IPS DF 6.9 (cell line): Measurements from ENCODE around the gene POLR3A.

Source experiments
- DNase-seq: peaks from one replicate; pipeline ENCODE4 v3.0.0-alpha.2; 2013; ENCODE audit warnings: low read depth, low spot score
- H3K27ac ChIP-seq: one replicate; pipeline ENCODE4 v1.5.1; 2013; ENCODE audit warnings: low read length, control low read depth
- H3K27me3 ChIP-seq: 2 replicates; pipeline ENCODE4 v1.6.1; 2013; ENCODE audit warnings: mild to moderate bottlenecking, low read length; ENCODE audit not compliant: control insufficient read depth, insufficient read depth
- H3K36me3 ChIP-seq: 2 replicates; pipeline ENCODE4 v1.6.1; 2013; ENCODE audit warnings: low read length; ENCODE audit not compliant: control insufficient read depth, insufficient read depth
- H3K4me1 ChIP-seq: 2 replicates; pipeline ENCODE4 v1.6.1; 2013; ENCODE audit warnings: low read length; ENCODE audit not compliant: control insufficient read depth, insufficient read depth
- H3K4me3 ChIP-seq: 2 replicates; pipeline ENCODE4 v1.5.1; 2013; ENCODE audit warnings: mild to moderate bottlenecking, low read length
- H3K9me3 ChIP-seq: 2 replicates; pipeline ENCODE4 v1.6.1; 2013; ENCODE audit warnings: low read length, inconsistent platforms; ENCODE audit not compliant: control insufficient read depth, insufficient read depth
- WGBS: extraction: QIAGEN DNeasy Blood & Tissue Kit; methylation state at CpG from one replicate; pipeline ENCODE4 v1.1.7; 2013; ENCODE audit warnings: mixed read lengths, missing lambda C conversion rate; ENCODE audit not compliant: insufficient read length, insufficient coverage; 5-methylcytosine and 5-hydroxymethylcytosine counted together

The POLR3A gene

DNA sequence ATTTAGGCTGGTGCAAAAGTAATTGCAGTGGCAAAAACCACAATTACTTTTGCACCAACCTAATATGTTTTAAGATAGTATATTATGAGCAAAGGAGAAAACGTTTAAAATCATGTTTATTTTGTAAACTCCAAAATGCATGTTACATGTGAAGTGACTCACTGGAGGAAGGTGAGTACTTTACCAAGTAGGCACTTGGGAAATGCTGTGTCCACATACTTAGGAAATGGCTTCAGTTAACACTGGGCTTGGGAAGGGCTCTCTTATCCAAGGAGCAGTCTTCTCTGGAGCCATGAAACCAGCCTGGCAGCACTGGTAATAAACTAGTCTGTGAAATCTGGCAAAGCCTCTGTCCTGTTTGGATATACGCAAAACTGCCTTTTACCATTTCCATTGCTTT, 8.8 kb upstream of the POLR3A start:
- no peaks in the 10 kb centered on the region for H3K9me3 ChIP-seq
- DNase-seq, result no peak
- H3K36me3 ChIP-seq, result peaks cover 47% of the 10 kb centered on the region; the same call in 1 of the 2 replicates
- no CpG with 5 or more reads among the region's 2 CpGs for whole genome bisulfite sequencing
- H3K27ac ChIP-seq, result no peak overlapping the region
- no peaks in the 10 kb centered on the region for H3K27me3 ChIP-seq
- H3K4me1 ChIP-seq, result peaks cover 3% of the 10 kb centered on the region; the same call in 1 of the 2 replicates
- no peak overlapping the region for H3K4me3 ChIP-seq

DNA sequence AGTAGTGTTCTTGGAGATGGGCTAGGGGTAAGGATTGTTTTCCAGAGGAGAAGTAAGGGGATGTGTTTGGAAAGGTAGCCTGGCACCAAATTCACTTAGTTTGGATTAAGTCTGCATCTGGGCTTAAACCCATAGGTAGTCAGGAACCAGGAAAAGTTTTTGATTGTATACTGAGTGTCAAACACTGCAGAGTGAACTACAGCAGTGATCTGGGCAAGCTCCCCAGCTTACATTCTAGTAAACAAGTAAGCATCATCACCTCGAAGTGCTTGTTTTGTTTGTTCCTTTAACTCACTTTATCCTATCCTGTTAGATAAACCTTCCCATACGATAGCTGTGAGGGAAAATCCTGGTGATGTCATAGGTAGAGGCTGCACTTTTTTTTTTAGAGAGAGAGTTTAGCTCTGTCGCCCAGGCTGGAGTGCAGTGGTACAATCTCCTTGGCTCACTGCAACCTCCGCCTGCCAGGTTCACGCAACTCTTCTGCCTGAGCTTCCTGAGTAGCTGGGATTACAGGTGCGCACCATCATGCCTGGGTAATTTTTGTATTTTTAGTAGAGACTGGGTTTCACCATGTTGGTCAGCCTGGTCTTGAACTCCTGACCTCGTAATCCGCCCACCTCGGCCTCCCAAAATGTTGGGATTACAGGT, 6.7 kb upstream of the POLR3A start:
- H3K4me3 ChIP-seq, result no peak overlapping the region
- no CpG with 5 or more reads among the region's 9 CpGs for WGBS
- H3K4me1 ChIP-seq, result peaks cover 3% of the 10 kb centered on the region; the same call in 1 of the 2 replicates
- H3K27ac ChIP-seq, result no peak overlapping the region
- H3K27me3 ChIP-seq, result no peaks in the 10 kb centered on the region
- H3K9me3 ChIP-seq, result no peaks in the 10 kb centered on the region
- H3K36me3 ChIP-seq, result peaks cover 37% of the 10 kb centered on the region; the same call in 1 of the 2 replicates
- no peak for DNase-seq

DNA sequence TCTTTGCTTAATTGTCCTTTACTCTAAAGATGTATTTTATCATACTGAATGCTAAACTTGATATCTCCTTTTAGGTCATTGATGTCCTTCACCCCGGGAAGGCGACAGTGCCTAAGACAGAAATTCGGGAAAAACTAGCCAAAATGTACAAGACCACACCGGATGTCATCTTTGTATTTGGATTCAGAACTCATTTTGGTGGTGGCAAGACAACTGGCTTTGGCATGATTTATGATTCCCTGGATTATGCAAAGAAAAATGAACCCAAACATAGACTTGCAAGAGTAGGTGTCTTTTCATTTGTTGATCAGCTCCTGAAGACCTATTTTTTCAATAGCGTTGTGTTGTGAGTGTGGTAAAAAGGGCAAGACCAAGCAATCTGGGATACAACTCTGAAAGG, 6.1 kb upstream of the POLR3A start:
- no peak for DNase-seq
- WGBS, result no CpG with 5 or more reads among the region's 5 CpGs
- Histone ChIP-seq H3K9me3 (no peaks in the 10 kb centered on the region), H3K4me3 (peak overlapping the region; percentile 13; the same call in 1 of the 2 replicates), H3K27me3 (no peaks in the 10 kb centered on the region), H3K4me1 (peaks cover 3% of the 10 kb centered on the region; the same call in 1 of the 2 replicates), H3K27ac (no peak overlapping the region), H3K36me3 (peaks cover 31% of the 10 kb centered on the region; the same call in 1 of the 2 replicates)

DNA sequence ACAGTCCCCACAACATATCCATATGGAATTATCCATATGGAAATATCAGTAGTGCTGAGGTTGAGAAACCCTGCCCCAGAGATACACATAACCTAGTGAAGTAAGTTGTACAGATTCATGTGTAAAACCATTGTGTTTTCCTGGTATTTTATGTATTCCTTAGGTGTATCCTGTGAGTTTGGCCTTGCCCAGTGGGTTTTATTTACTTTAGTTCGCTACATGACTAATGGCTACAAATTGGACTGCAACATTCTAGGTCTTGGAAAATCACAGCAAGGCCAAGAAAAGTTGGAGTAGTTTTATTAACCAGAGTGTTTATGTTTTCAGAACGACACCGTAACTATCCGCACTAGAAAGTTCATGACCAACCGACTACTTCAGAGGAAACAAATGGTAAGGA, 5.7 kb upstream of the POLR3A start:
- no peak for DNase-seq
- no CpG with 5 or more reads among the region's 5 CpGs for WGBS
- Histone ChIP-seq H3K4me3 (peak overlapping the region; percentile 66; the same call in 1 of the 2 replicates), H3K27me3 (no peaks in the 10 kb centered on the region), H3K9me3 (no peaks in the 10 kb centered on the region), H3K4me1 (peaks cover 3% of the 10 kb centered on the region; the same call in 1 of the 2 replicates), H3K36me3 (peaks cover 30% of the 10 kb centered on the region; the same call in 1 of the 2 replicates), H3K27ac (no peak overlapping the region)

DNA sequence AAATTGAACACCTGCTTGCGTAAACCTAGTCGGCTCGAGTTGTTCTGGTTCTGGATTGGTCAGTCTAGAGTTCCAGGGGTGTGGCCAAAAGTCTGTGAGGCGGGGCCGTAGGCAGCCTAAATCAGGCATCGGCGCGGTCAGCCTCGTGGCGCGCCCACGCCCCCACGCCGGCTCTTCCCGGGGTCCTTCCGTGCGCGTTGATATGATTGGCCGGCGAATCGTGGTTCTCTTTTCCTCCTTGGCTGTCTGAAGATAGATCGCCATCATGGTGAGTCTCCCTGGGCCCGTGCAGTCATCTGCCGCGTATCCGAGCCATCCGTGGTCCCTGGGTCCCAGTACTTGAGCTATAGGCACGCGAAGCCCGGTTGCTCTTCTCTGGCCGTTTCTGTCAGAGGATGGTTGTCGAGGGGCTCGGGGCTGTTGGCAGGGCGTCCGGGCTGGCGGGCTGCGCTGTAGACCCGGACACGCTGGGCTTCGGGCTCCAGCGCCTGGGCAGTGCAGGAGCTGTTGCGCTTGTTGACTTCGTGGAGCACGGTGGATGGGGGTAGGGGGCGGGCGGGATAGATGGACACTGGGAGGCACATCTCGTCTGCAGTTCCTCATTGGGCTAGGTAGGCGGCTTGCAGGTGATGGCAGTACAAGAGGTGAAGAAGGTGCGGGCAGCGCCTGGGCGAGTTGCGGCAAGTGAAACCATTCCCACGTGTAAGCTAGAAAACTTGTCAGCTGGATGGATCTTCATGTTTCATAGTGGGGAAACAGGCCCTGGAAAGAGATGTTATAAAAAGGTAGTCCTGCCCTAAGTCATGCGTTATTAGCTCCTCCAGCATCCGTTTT, 4.5 kb upstream of the POLR3A start, which contains the start of gene RPS24:
RPS24 (plus strand) TSS at position 227 of the 834 bp plus-strand sequence; CDS start at position 266, 39 bp downstream.
- no CpG with 5 or more reads among the region's 55 CpGs for WGBS
- Histone ChIP-seq H3K9me3 (no peaks in the 10 kb centered on the region), H3K36me3 (peaks cover 27% of the 10 kb centered on the region; the same call in 1 of the 2 replicates), H3K27ac (no peak within 1 kb of the TSS), H3K27me3 (no peaks in the 10 kb centered on the region), H3K4me3 (peak within 1 kb of the TSS; percentile 66), H3K4me1 (peaks cover 3% of the 10 kb centered on the region; the same call in 1 of the 2 replicates)
- DNase-seq, result peak; percentile 95

DNA sequence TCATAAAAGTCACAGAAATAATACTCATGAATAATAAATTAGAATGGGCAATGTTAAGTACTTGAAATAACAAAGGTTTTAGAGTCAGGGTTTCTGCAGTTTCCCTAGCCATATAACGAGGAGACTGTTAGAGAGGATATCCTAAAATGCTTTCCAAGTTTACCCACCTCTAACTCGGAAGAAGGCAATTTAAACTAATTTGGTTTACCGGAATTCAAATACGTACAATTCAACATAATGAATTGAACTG, 4.0 kb upstream of the POLR3A start:
- Histone ChIP-seq H3K4me1 (peaks cover 3% of the 10 kb centered on the region; the same call in 1 of the 2 replicates), H3K9me3 (no peaks in the 10 kb centered on the region), H3K4me3 (peak overlapping the region; percentile 66; the same call in 1 of the 2 replicates), H3K36me3 (peaks cover 23% of the 10 kb centered on the region; the same call in 1 of the 2 replicates), H3K27me3 (no peaks in the 10 kb centered on the region), H3K27ac (no peak overlapping the region)
- no CpG with 5 or more reads among the region's 4 CpGs for WGBS
- no peak for DNase-seq

DNA sequence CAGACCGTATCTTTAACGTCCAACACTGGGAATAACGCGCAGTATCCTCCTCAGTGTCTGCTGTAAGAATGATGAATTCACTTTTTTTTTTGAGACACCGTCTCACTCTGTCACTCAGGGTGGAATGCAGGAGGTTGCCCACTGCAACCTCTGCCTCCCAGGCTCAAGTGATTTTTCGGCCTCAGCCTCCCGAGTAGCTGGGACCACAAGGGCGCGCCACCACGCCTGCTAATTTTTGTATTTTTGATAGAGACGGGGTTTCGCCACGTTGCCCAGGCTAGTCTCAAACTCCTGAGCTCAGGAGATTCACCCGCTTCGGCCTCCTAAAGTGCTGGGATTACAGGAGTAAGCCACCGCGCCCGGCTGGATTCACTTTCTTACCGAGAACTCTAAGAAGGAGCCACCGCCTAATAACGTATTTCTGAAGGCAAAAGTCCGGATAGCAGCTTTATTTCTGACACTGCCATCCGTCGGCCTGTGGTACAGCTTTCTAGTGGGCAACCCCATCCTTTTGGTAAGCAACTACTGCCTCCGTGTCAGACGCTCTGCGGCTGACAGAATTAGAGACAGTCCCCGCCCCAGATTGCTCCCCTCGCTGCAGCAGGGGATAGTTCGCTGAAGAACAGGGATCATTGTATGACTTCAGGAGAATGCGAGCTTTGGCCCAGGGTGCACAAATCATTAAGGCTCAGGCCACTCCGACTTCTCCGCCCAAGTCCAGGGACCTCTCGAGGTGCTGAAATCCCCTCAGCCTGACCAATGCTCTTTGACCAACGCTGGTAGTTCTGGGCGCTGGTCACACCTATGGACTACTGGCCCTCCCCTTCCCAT, 662 bp downstream of the POLR3A start:
- Histone ChIP-seq H3K27ac (no peak overlapping the region), H3K9me3 (no peaks in the 10 kb centered on the region; the same call in 1 of the 2 replicates), H3K36me3 (peaks cover 9% of the 10 kb centered on the region; the same call in 1 of the 2 replicates), H3K27me3 (no peaks in the 10 kb centered on the region), H3K4me1 (no peaks in the 10 kb centered on the region), H3K4me3 (peak overlapping the region; percentile 92)
- no peak for DNase-seq
- WGBS, result no CpG with 5 or more reads among the region's 36 CpGs

DNA sequence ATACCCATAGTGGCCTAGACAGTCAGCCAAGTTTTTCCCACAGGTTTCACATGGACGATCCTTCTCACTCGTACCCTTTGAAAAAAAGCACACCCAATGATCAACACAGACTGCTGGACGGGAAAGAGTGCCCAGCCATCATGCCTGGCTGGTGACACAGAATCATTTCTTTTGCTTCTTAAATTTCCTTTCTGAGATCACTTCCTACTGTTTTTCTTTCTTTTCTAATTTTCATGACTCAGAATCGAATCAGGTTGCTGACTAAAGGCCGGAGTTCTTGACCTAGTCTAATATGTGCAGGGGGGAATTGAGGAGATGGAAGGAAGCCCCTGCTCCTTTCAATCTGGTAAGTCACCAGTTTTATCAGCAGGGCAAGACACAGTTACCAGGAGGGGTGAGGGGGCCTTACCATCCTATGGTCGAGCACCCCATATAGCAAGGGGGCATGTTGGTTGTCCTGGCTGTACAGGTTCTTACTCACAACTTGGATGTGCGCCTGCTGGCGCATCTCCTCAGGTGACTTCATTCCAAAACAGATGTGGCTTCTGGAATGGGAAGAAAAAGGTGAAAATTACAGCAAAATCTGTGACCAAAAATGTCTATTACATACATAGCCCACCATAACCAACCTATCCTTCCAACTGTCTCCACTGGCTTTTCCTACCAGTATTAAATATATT, 3.5 kb downstream of the POLR3A start:
- Histone ChIP-seq H3K9me3 (no peaks in the 10 kb centered on the region; the same call in 1 of the 2 replicates), H3K27ac (no peak overlapping the region), H3K4me1 (no peaks in the 10 kb centered on the region), H3K36me3 (peaks cover 24% of the 10 kb centered on the region; the same call in 1 of the 2 replicates), H3K4me3 (no peak overlapping the region), H3K27me3 (no peaks in the 10 kb centered on the region)
- DNase-seq, result no peak
- WGBS, result no CpG with 5 or more reads among the region's 8 CpGs

DNA sequence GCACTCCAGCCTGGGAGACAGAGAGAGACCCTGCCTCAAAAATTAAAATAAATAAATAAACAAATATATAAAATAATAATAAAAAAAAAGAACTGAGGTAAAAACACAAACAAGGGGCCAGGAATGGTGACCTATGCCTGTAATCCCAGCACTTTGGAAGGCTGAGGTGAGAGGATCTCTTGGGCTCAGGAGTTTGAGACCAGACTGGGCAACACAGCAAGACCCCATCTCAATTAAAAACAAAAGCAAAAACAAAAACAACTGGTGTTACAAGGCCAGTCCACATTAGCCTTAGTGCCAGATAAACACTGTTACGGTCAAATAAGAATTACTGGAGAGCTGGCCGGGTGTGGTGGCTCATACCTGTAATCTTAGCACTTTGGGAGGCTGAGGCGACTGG, 5.6 kb downstream of the POLR3A start:
- no peak for DNase-seq
- H3K27ac ChIP-seq, result no peak overlapping the region
- no peaks in the 10 kb centered on the region for H3K27me3 ChIP-seq
- no peak overlapping the region for H3K4me3 ChIP-seq
- H3K36me3 ChIP-seq, result peaks cover 33% of the 10 kb centered on the region; the same call in 1 of the 2 replicates
- no CpG with 5 or more reads among the region's 3 CpGs for WGBS
- no peaks in the 10 kb centered on the region; the same call in 1 of the 2 replicates for H3K9me3 ChIP-seq
- H3K4me1 ChIP-seq, result no peaks in the 10 kb centered on the region
